ENCODE measurements around the gene CD59. TPM values are rescaled to one million over a fixed set of nuclear protein-coding genes. Genes with fewer than 3 reads are reported as not detected.
"Not testable (repeated sequence)": the region's sequence is repeated elsewhere in the genome, so short reads cannot be mapped to it uniquely, and the experiment has no call there.

The CD59 gene
- total and polyA plus RNA-seq, 2 of the 13 experiments (the other 11 are each of a cell fraction or from before 2014, with no cell fraction given), result 127 to 289 TPM

DNA sequence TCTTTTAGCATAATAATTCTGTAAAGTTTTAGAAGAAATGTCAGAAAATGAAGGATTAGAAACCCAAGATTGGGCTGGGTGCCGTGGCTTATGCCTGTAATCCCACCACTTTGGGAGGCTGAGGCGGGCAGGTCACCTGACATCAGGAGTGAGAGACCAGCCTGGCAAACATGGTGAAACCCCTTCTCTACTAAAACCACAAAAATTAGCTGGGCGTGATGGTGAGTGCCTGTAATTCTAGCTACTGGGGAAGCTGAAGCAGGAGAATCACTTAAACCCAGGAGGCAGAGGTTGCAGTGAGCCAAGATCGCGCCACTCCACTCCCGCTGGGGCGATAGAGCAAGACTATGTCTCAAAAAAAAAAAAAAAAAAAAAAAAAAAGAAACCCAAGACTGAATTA is 74.7 kb downstream of the CD59 start:
- BruUV-seq (replicated peaks); H3K9ac ChIP-seq (ENCODE audit: insufficient read depth, low read depth, low read length); in situ Hi-C loops (cut with HindIII; ENCODE audit: extremely low pct_ligation_motif_present, low pct_unique_long_range_greater_than_20kb); H4K20me1 ChIP-seq (ENCODE audit: insufficient read depth, low read length); ATAC-seq; H2AFZ ChIP-seq (ENCODE audit: low read length); H3K4me3 ChIP-seq (replicated peaks in 1 of 3; ENCODE audit: insufficient read depth in 1 of 3, low read depth in 2 of 3, low read length in 3 of 3); H3K79me2 ChIP-seq (ENCODE audit: insufficient read depth, low read length); H3K4me2 ChIP-seq (ENCODE audit: low read depth, low read length); H3K4me1 ChIP-seq (ENCODE audit: insufficient read depth, low read length); POLR2A ChIA-PET; FAIRE-seq; CTCF ChIA-PET (ENCODE audit: low intra/inter-chr PET ratio, low total read pairs); H3K9me3 ChIP-seq (ENCODE audit: low read length); DNase-seq (ENCODE audit: low spot score); intact Hi-C loops (cut with micrococcal nuclease; ENCODE audit: unreplicated experiment); H3K36me3 ChIP-seq (replicated peaks in 1 of 2; ENCODE audit: control insufficient read depth in 1 of 2, insufficient read depth in 2 of 2, low read length in 2 of 2); H3K27ac ChIP-seq (ENCODE audit: extremely low read length, insufficient read depth, low read length): not testable (repeated sequence)
- H3K27me3 ChIP-seq (ENCODE audit: control insufficient read depth in 1 of 2, insufficient read depth in 2 of 2, low read length in 2 of 2), result peaks cover 0 to 22% of the 10 kb centered on the region in 2 experiments; a peak in 2 of 5 replicates
- WGBS (ENCODE audit: low lambda C conversion rate), result 44% methylated on average over 7 of the region's 7 CpGs

GRCh38 chr11:33660962-33661361 is 75.3 kb downstream of the CD59 start:
- no peak for FAIRE-seq
- TF ChIP-seq CBX2 (IDR thresholded peaks at IDR 0.05; ENCODE audit: low read depth, low read length), result no peak
- no peak for TF ChIP-seq CBX2 (CRISPR knock-in tag; IDR thresholded peaks at IDR 0.05; ENCODE audit: low read depth)
- TF ChIP-seq, protein P1, sequence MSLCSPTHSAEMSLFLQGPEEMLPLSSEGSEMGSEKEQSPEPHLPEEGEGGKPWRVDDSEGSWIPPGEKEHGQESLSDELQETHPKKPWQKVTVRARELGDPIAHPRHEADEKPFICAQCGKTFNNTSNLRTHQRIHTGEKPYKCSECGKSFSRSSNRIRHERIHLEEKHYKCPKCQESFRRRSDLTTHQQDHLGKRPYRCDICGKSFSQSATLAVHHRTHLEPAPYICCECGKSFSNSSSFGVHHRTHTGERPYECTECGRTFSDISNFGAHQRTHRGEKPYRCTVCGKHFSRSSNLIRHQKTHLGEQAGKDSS (CRISPR knock-in tag; IDR thresholded peaks at IDR 0.05; ENCODE audit: borderline replicate concordance, low read depth), result no peak
- TF ChIP-seq ZNF446 (CRISPR knock-in tag; IDR thresholded peaks at IDR 0.05), result no peak
- no peak for TF ChIP-seq SIN3B (IDR thresholded peaks at IDR 0.05; ENCODE audit: low read length)
- TF ChIP-seq THAP9 (CRISPR knock-in tag; IDR thresholded peaks at IDR 0.05; ENCODE audit: borderline replicate concordance), result no peak
- no peaks in the 10 kb centered on the region for H4K20me1 ChIP-seq (ENCODE audit: insufficient read depth, low read length)
- H3K36me3 ChIP-seq (replicated peaks in 1 of 2; ENCODE audit: control insufficient read depth in 1 of 2, insufficient read depth in 2 of 2, low read length in 2 of 2), result no peaks in the 10 kb centered on the region
- H3K9me3 ChIP-seq (ENCODE audit: low read length), result no peaks in the 10 kb centered on the region
- no peak overlapping the region for H3K4me2 ChIP-seq (ENCODE audit: low read depth, low read length)
- no peak for DNase-seq (ENCODE audit: low spot score)
- CTCF ChIA-PET (ENCODE audit: low intra/inter-chr PET ratio, low total read pairs), result no interaction called here
- H3K4me1 ChIP-seq (ENCODE audit: insufficient read depth, low read length), result no peaks in the 10 kb centered on the region
- intact Hi-C loops (cut with micrococcal nuclease; ENCODE audit: unreplicated experiment) (no loop called here), in situ Hi-C loops (cut with HindIII; ENCODE audit: extremely low pct_ligation_motif_present, low pct_unique_long_range_greater_than_20kb) (no loop called here)
- no peak overlapping the region for H2AFZ ChIP-seq (ENCODE audit: low read length)
- POLR2A ChIA-PET, result no interaction called here
- no peak overlapping the region for H3K4me3 ChIP-seq (replicated peaks in 1 of 3; ENCODE audit: insufficient read depth in 1 of 3, low read depth in 2 of 3, low read length in 3 of 3)
- H3K9ac ChIP-seq (ENCODE audit: insufficient read depth, low read depth, low read length), result no peak overlapping the region
- WGBS (ENCODE audit: low lambda C conversion rate), result 30% methylated on average over 4 of the region's 4 CpGs
- no peaks in the 10 kb centered on the region for H3K79me2 ChIP-seq (ENCODE audit: insufficient read depth, low read length)
- H3K27me3 ChIP-seq (ENCODE audit: control insufficient read depth in 1 of 2, insufficient read depth in 2 of 2, low read length in 2 of 2), result peaks cover 0 to 26% of the 10 kb centered on the region in 2 experiments; a peak in 2 of 5 replicates
- ATAC-seq, result no peak
- no peak overlapping the region for H3K27ac ChIP-seq (ENCODE audit: extremely low read length, insufficient read depth, low read length)
- no TSS peak for BruUV-seq (replicated peaks)

All from HepG2 (cell line).